ENCODE data around the gene PANK2.

Gene PANK2

GRCh38 chr20:3934624-3935023 is 45.4 kb downstream of the PANK2 start:
- Histone ChIP-seq H3K9me2 (ENCODE audit: low read depth, low read length) (no peaks in the 10 kb centered on the region), H3K9ac (ENCODE audit: low read length) (no peak overlapping the region; the same call in 1 of the 2 replicates), H3K4me3 (ENCODE audit: low read depth, low read length, poor library complexity, severe bottlenecking) (no peak overlapping the region), H3K36me3 (ENCODE audit: insufficient read depth, low read length) (no peaks in the 10 kb centered on the region), H3K79me2 (ENCODE audit: insufficient read depth, low read length) (no peaks in the 10 kb centered on the region), H3K4me1 (ENCODE audit: insufficient read depth, low read length, severe bottlenecking) (peaks cover 64% of the 10 kb centered on the region), H3K27me3 (ENCODE audit: insufficient read depth, low read length) (no peaks in the 10 kb centered on the region), H2AFZ (ENCODE audit: low read length) (no peak overlapping the region), H3F3A (ENCODE audit: insufficient read depth, low read length) (no peaks in the 10 kb centered on the region), H3K4me2 (ENCODE audit: low read length) (peak overlapping the region; percentile 21; the same call in 1 of the 2 replicates), H3K9me3 (ENCODE audit: low read length) (0 out of 2 replicates have a peak, but pooled peaks cover 4% of the 10 kb centered on the region), H4K20me1 (ENCODE audit: insufficient read depth, low read length) (no peaks in the 10 kb centered on the region), H3K27ac (ENCODE audit: low read depth, low read length, poor library complexity, severe bottlenecking) (peak overlapping the region; percentile 89)
- TF ChIP-seq, protein P1, sequence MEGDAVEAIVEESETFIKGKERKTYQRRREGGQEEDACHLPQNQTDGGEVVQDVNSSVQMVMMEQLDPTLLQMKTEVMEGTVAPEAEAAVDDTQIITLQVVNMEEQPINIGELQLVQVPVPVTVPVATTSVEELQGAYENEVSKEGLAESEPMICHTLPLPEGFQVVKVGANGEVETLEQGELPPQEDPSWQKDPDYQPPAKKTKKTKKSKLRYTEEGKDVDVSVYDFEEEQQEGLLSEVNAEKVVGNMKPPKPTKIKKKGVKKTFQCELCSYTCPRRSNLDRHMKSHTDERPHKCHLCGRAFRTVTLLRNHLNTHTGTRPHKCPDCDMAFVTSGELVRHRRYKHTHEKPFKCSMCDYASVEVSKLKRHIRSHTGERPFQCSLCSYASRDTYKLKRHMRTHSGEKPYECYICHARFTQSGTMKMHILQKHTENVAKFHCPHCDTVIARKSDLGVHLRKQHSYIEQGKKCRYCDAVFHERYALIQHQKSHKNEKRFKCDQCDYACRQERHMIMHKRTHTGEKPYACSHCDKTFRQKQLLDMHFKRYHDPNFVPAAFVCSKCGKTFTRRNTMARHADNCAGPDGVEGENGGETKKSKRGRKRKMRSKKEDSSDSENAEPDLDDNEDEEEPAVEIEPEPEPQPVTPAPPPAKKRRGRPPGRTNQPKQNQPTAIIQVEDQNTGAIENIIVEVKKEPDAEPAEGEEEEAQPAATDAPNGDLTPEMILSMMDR (IDR thresholded peaks at IDR 0.05; ENCODE audit: low read length) = no peak
- TF ChIP-seq EZH2 (IDR thresholded peaks at IDR 0.05; ENCODE audit: borderline replicate concordance, low read length) = no peak

- Histone ChIP-seq H3K9me2 (ENCODE audit: low read depth, low read length) (no peaks in the 10 kb centered on the region), H3K79me2 (ENCODE audit: insufficient read depth, low read length) (no peaks in the 10 kb centered on the region), H3K9ac (ENCODE audit: low read length) (no peak overlapping the region; the same call in 1 of the 2 replicates), H3K4me1 (ENCODE audit: insufficient read depth, low read length, severe bottlenecking) (peaks cover 61% of the 10 kb centered on the region), H3K27ac (ENCODE audit: low read depth, low read length, poor library complexity, severe bottlenecking) (peak overlapping the region; percentile 89), H3K27me3 (ENCODE audit: insufficient read depth, low read length) (no peaks in the 10 kb centered on the region), H3K4me3 (ENCODE audit: low read depth, low read length, poor library complexity, severe bottlenecking) (no peak overlapping the region), H3F3A (ENCODE audit: insufficient read depth, low read length) (no peaks in the 10 kb centered on the region), H3K4me2 (ENCODE audit: low read length) (peak overlapping the region; percentile 4; the same call in 1 of the 2 replicates), H3K36me3 (ENCODE audit: insufficient read depth, low read length) (no peaks in the 10 kb centered on the region), H2AFZ (ENCODE audit: low read length) (no peak overlapping the region), H3K9me3 (ENCODE audit: low read length) (0 out of 2 replicates have a peak, but pooled peaks cover 5% of the 10 kb centered on the region), H4K20me1 (ENCODE audit: insufficient read depth, low read length) (no peaks in the 10 kb centered on the region)
- TF ChIP-seq, protein P1 (IDR thresholded peaks at IDR 0.05; ENCODE audit: low read length) = no peak
- TF ChIP-seq EZH2 (IDR thresholded peaks at IDR 0.05; ENCODE audit: borderline replicate concordance, low read length) = no peak
Measured at GRCh38 chr20:3935295-3935955, 46.2 kb downstream of the PANK2 start.

GRCh38 chr20:3935956-3936340 is 46.8 kb downstream of the PANK2 start:
- H3K79me2 ChIP-seq (ENCODE audit: insufficient read depth, low read length) = no peaks in the 10 kb centered on the region
- H3K36me3 ChIP-seq (ENCODE audit: insufficient read depth, low read length) = no peaks in the 10 kb centered on the region
- no peak overlapping the region for H3K4me3 ChIP-seq (ENCODE audit: low read depth, low read length, poor library complexity, severe bottlenecking)
- no peaks in the 10 kb centered on the region for H3K27me3 ChIP-seq (ENCODE audit: insufficient read depth, low read length)
- H3K9me3 ChIP-seq (ENCODE audit: low read length) = peaks cover 5% of the 10 kb centered on the region; the same call in 1 of the 2 replicates
- no peaks in the 10 kb centered on the region for H3F3A ChIP-seq (ENCODE audit: insufficient read depth, low read length)
- no peak overlapping the region; the same call in 1 of the 2 replicates for H3K9ac ChIP-seq (ENCODE audit: low read length)
- peak overlapping the region; percentile 4; the same call in 1 of the 2 replicates for H3K4me2 ChIP-seq (ENCODE audit: low read length)
- no peaks in the 10 kb centered on the region for H3K9me2 ChIP-seq (ENCODE audit: low read depth, low read length)
- TF ChIP-seq, protein P1 (IDR thresholded peaks at IDR 0.05; ENCODE audit: low read length) = no peak
- TF ChIP-seq EZH2 (IDR thresholded peaks at IDR 0.05; ENCODE audit: borderline replicate concordance, low read length) = no peak
- H3K27ac ChIP-seq (ENCODE audit: low read depth, low read length, poor library complexity, severe bottlenecking) = peak overlapping the region; percentile 89
- H2AFZ ChIP-seq (ENCODE audit: low read length) = no peak overlapping the region
- no peaks in the 10 kb centered on the region for H4K20me1 ChIP-seq (ENCODE audit: insufficient read depth, low read length)
- peaks cover 56% of the 10 kb centered on the region for H3K4me1 ChIP-seq (ENCODE audit: insufficient read depth, low read length, severe bottlenecking)
